NCI-H526 (cell line): ENCODE data around the gene KCTD8.

Source experiments
- DNase-seq, 2 experiments: peaks; one replicate each; lab custom pipeline; 2025; lab: John Stamatoyannopoulos, UW

The KCTD8 gene

GRCh38 chr4:44162538-44163270 is 285.9 kb downstream of the KCTD8 start:
- no peak for DNase-seq

GRCh38 chr4:44161756-44162155 is 286.9 kb downstream of the KCTD8 start:
- DNase-seq, result no peak

- no peak for DNase-seq
These were observed 287.7 kb downstream of the KCTD8 start for GRCh38 chr4:44160776-44161367.

- no peak for DNase-seq
These were observed 288.6 kb downstream of the KCTD8 start for GRCh38 chr4:44159991-44160390.

GRCh38 chr4:44157611-44158277 is 290.9 kb downstream of the KCTD8 start:
- no peak for DNase-seq

GRCh38 chr4:44150091-44150576 is 298.5 kb downstream of the KCTD8 start:
- no peak for DNase-seq

- DNase-seq, result no peak
These were observed 299.3 kb downstream of the KCTD8 start for GRCh38 chr4:44149282-44149681.

GRCh38 chr4:44147571-44148075 is 301.0 kb downstream of the KCTD8 start:
- no peak for DNase-seq

- no peak for DNase-seq
These were observed 302.1 kb downstream of the KCTD8 start for GRCh38 chr4:44146516-44146915.

- DNase-seq, result no peak
These were observed 302.7 kb downstream of the KCTD8 start for GRCh38 chr4:44145868-44146267.

- DNase-seq, result no peak
These were observed 316.1 kb downstream of the KCTD8 start for GRCh38 chr4:44132526-44132925.
